ENCODE measurements around the gene TF. TPM values are rescaled to one million over a fixed set of nuclear protein-coding genes. Genes with fewer than 3 reads are reported as not detected.

The TF gene
- polyA plus RNA-seq, 1 of the 3 experiments (the other 2 are of a cell fraction), result 0.08 TPM

GRCh38 chr3:133709139-133709750 lies 36.9 kb upstream of the TF start:
- CTCF ChIA-PET, result interaction anchor here (0.6 to 1.4 kb wide), 5 partner anchors 10 to 1442 kb away, joined by 3 to 4 read pairs (median 3); no protein-coding TSS in a partner anchor

GRCh38 chr3:133711013-133711412 lies 35.2 kb upstream of the TF start:
- no peak for DNase-seq
- Histone ChIP-seq H3K9me3 (no peaks in the 10 kb centered on the region), H4K20me1 (ENCODE audit: insufficient read depth) (no peaks in the 10 kb centered on the region), H3K27ac (ENCODE audit: low read depth in 2 of 2, low read length in 1 of 2) (no peak overlapping the region), H3K9me2 (no peaks in the 10 kb centered on the region), H3K36me3 (replicated peaks in 1 of 2; ENCODE audit: control insufficient read depth in 1 of 2, insufficient read depth in 2 of 2, low read length in 1 of 2) (no peaks in the 10 kb centered on the region), H3K4me2 (no peak overlapping the region), H3K9ac (no peak overlapping the region), H3K79me2 (ENCODE audit: insufficient read depth) (no peaks in the 10 kb centered on the region), H3K27me3 (ENCODE audit: insufficient read depth) (peaks cover 18% of the 10 kb centered on the region; the same call in 1 of the 2 replicates), H3K4me1 (ENCODE audit: control insufficient read depth in 1 of 2, insufficient read depth in 2 of 2, low read depth in 1 of 2, low read length in 1 of 2) (no peaks in the 10 kb centered on the region; a peak in 1 of 4 replicates), H2AFZ (ENCODE audit: low read depth) (no peak overlapping the region), H3F3A (replicated peaks; ENCODE audit: insufficient read depth) (no peaks in the 10 kb centered on the region), H3K4me3 (ENCODE audit: low read depth in 2 of 2, low read length in 1 of 2) (no peak overlapping the region)
- CTCF ChIA-PET, result interaction anchor here (0.9 kb wide), 1 partner anchor 10 kb away, joined by 3 read pairs; no protein-coding TSS in a partner anchor
- WGBS (ENCODE audit: low lambda C conversion rate), result 15% methylated on average over 4 of the region's 4 CpGs
- TF ChIP-seq MEF2A (IDR thresholded peaks at IDR 0.05; ENCODE audit: borderline replicate concordance, low read depth) (no peak), YY1 (IDR thresholded peaks at IDR 0.05; ENCODE audit: low read depth) (no peak), GATA2 (CRISPR knock-in tag; IDR thresholded peaks at IDR 0.05) (peak; percentile 28; the same call in 1 of the 2 replicates), USF1 (IDR thresholded peaks at IDR 0.05; ENCODE audit: borderline replicate concordance, low read depth) (no peak), TCF12 (IDR thresholded peaks at IDR 0.05) (no peak)
- TF ChIP-seq, protein P1, sequence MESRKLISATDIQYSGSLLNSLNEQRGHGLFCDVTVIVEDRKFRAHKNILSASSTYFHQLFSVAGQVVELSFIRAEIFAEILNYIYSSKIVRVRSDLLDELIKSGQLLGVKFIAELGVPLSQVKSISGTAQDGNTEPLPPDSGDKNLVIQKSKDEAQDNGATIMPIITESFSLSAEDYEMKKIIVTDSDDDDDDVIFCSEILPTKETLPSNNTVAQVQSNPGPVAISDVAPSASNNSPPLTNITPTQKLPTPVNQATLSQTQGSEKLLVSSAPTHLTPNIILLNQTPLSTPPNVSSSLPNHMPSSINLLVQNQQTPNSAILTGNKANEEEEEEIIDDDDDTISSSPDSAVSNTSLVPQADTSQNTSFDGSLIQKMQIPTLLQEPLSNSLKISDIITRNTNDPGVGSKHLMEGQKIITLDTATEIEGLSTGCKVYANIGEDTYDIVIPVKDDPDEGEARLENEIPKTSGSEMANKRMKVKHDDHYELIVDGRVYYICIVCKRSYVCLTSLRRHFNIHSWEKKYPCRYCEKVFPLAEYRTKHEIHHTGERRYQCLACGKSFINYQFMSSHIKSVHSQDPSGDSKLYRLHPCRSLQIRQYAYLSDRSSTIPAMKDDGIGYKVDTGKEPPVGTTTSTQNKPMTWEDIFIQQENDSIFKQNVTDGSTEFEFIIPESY (IDR thresholded peaks at IDR 0.05; ENCODE audit: borderline replicate concordance, low read depth), result no peak
- POLR2A ChIA-PET, result no interaction called here

More at GRCh38 chr3:133709139-133709750, 36.9 kb upstream of the TF start:
- Histone ChIP-seq H3K27ac (ENCODE audit: low read depth in 2 of 2, low read length in 1 of 2) (no peak overlapping the region), H3K9me2 (no peaks in the 10 kb centered on the region), H3K9me3 (no peaks in the 10 kb centered on the region), H2AFZ (ENCODE audit: low read depth) (no peak overlapping the region), H4K20me1 (ENCODE audit: insufficient read depth) (no peaks in the 10 kb centered on the region), H3K79me2 (ENCODE audit: insufficient read depth) (no peaks in the 10 kb centered on the region), H3K4me2 (no peak overlapping the region), H3K4me1 (ENCODE audit: control insufficient read depth in 1 of 2, insufficient read depth in 2 of 2, low read depth in 1 of 2, low read length in 1 of 2) (no peaks in the 10 kb centered on the region; a peak in 1 of 4 replicates), H3K9ac (no peak overlapping the region), H3K4me3 (ENCODE audit: low read depth in 2 of 2, low read length in 1 of 2) (no peak overlapping the region), H3K27me3 (ENCODE audit: insufficient read depth) (peaks cover 18% of the 10 kb centered on the region; the same call in 1 of the 2 replicates), H3K36me3 (replicated peaks in 1 of 2; ENCODE audit: control insufficient read depth in 1 of 2, insufficient read depth in 2 of 2, low read length in 1 of 2) (no peaks in the 10 kb centered on the region), H3F3A (replicated peaks; ENCODE audit: insufficient read depth) (no peaks in the 10 kb centered on the region)
- DNase-seq, result no peak
- TF ChIP-seq RXRA (IDR thresholded peaks at IDR 0.05; ENCODE audit: borderline replicate concordance, low read depth) (no peak), FOSL2 (IDR thresholded peaks at IDR 0.05; ENCODE audit: borderline replicate concordance, low read depth) (no peak), RAD21 (IDR thresholded peaks at IDR 0.05; ENCODE audit: low read length) (no peak), RFX5 (IDR thresholded peaks at IDR 0.05; ENCODE audit: low read length) (no peak), USF1 (IDR thresholded peaks at IDR 0.05; ENCODE audit: borderline replicate concordance, low read depth) (no peak), POLR2AphosphoS5 (IDR thresholded peaks at IDR 0.05; ENCODE audit: low read depth, low read length) (no peak), FOXM1 (IDR thresholded peaks at IDR 0.05; ENCODE audit: low read depth) (no peak), NRF1 (IDR thresholded peaks at IDR 0.05; ENCODE audit: low read depth, low read length) (no peak)
- TF ChIP-seq, protein P2, sequence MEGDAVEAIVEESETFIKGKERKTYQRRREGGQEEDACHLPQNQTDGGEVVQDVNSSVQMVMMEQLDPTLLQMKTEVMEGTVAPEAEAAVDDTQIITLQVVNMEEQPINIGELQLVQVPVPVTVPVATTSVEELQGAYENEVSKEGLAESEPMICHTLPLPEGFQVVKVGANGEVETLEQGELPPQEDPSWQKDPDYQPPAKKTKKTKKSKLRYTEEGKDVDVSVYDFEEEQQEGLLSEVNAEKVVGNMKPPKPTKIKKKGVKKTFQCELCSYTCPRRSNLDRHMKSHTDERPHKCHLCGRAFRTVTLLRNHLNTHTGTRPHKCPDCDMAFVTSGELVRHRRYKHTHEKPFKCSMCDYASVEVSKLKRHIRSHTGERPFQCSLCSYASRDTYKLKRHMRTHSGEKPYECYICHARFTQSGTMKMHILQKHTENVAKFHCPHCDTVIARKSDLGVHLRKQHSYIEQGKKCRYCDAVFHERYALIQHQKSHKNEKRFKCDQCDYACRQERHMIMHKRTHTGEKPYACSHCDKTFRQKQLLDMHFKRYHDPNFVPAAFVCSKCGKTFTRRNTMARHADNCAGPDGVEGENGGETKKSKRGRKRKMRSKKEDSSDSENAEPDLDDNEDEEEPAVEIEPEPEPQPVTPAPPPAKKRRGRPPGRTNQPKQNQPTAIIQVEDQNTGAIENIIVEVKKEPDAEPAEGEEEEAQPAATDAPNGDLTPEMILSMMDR (IDR thresholded peaks at IDR 0.05), result no peak
- TF ChIP-seq, protein P3, sequence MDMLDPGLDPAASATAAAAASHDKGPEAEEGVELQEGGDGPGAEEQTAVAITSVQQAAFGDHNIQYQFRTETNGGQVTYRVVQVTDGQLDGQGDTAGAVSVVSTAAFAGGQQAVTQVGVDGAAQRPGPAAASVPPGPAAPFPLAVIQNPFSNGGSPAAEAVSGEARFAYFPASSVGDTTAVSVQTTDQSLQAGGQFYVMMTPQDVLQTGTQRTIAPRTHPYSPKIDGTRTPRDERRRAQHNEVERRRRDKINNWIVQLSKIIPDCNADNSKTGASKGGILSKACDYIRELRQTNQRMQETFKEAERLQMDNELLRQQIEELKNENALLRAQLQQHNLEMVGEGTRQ (IDR thresholded peaks at IDR 0.05; ENCODE audit: borderline replicate concordance, low read depth, low read length), result no peak
- WGBS (ENCODE audit: low lambda C conversion rate), result 6% methylated on average over 3 of the region's 3 CpGs
- POLR2A ChIA-PET, result no interaction called here
